GM06990 (cell line): ENCODE measurements around the gene SEMA7A.
"Not testable (repeated sequence)": the region's sequence is repeated elsewhere in the genome, so short reads cannot be mapped to it uniquely, and the experiment has no call there.

Source experiments
- DNase-seq: peaks from one replicate; pipeline ENCODE4 v3.0.0-alpha.2; 2011; ENCODE audit not compliant: insufficient read length; ENCODE audit errors: extremely low read depth
- H3K27me3 ChIP-seq: replicated peaks from 2 replicates; pipeline ENCODE4 v1.6.0; 2011; ENCODE audit warnings: low read length; ENCODE audit not compliant: control insufficient read depth, insufficient read depth
- H3K36me3 ChIP-seq: 2 replicates; pipeline ENCODE4 v1.5.1; 2011; ENCODE audit warnings: low read length; ENCODE audit not compliant: control insufficient read depth, insufficient read depth
- H3K4me3 ChIP-seq: replicated peaks from 2 replicates; pipeline ENCODE4 v1.5.1; 2011; ENCODE audit warnings: low read depth, mild to moderate bottlenecking, control low read depth, low read length
- CTCF ChIP-seq: IDR thresholded peaks from 2 replicates; pipeline ENCODE4 v1.5.1; 2011; ENCODE audit warnings: low read length, control low read depth, mild to moderate bottlenecking, inconsistent platforms; ENCODE audit not compliant: insufficient read depth, poor library complexity, severe bottlenecking

Gene SEMA7A

GRCh38 chr15:74460871-74461846 lies 27.4 kb upstream of the SEMA7A start, which contains the start of gene UBL7:
Gene UBL7 (minus strand): TSS chr15:74461160. CDS start chr15:74458867, 2,293 bp downstream.
- peak; percentile 92 for DNase-seq
- peak; percentile 37 for TF ChIP-seq CTCF
- no peaks in the 10 kb centered on the region for H3K27me3 ChIP-seq
- peaks cover 4% of the 10 kb centered on the region for H3K36me3 ChIP-seq
- peak within 1 kb of the TSS; percentile 97 for H3K4me3 ChIP-seq

- DNase-seq = peak; percentile 28
- peaks cover 6% of the 10 kb centered on the region for H3K36me3 ChIP-seq
- no peaks in the 10 kb centered on the region for H3K27me3 ChIP-seq
- no peak for TF ChIP-seq CTCF
- peak overlapping the region; percentile 97 for H3K4me3 ChIP-seq
Observed at GRCh38 chr15:74460298-74460697, 26.5 kb upstream of the SEMA7A start.

- not testable (repeated sequence) for DNase-seq, H3K27me3 ChIP-seq, H3K36me3 ChIP-seq
- H3K4me3 ChIP-seq = peak overlapping the region; percentile 97
Observed at GRCh38 chr15:74459798-74460197, 26.0 kb upstream of the SEMA7A start.

DNA sequence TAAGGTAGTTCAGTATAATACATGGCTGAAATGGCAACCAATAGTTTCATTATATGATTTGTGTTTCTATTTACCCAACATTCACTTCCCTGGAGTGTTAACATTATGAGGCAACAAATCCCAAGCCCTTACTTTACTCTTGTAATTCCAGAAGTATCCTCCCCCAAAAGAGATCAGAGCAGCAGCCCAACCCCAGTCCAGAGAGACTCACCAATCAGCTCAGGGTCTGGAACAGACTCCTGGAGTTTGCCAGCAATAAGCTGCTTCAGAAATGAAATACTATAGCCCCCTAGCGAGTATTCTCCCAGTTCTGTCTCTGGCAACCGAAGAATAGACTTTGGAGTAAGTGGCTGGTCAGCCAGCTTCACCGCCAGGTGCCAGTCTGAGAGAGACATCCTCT lies 24.7 kb upstream of the SEMA7A start:
- DNase-seq = no peak
- no peaks in the 10 kb centered on the region for H3K27me3 ChIP-seq
- TF ChIP-seq CTCF = no peak
- H3K36me3 ChIP-seq = peaks cover 6% of the 10 kb centered on the region
- no peak overlapping the region for H3K4me3 ChIP-seq

GRCh38 chr15:74457036-74457435 lies 23.3 kb upstream of the SEMA7A start:
- not testable (repeated sequence) for DNase-seq, H3K4me3 ChIP-seq, H3K27me3 ChIP-seq
- H3K36me3 ChIP-seq = peaks cover 11% of the 10 kb centered on the region

DNA sequence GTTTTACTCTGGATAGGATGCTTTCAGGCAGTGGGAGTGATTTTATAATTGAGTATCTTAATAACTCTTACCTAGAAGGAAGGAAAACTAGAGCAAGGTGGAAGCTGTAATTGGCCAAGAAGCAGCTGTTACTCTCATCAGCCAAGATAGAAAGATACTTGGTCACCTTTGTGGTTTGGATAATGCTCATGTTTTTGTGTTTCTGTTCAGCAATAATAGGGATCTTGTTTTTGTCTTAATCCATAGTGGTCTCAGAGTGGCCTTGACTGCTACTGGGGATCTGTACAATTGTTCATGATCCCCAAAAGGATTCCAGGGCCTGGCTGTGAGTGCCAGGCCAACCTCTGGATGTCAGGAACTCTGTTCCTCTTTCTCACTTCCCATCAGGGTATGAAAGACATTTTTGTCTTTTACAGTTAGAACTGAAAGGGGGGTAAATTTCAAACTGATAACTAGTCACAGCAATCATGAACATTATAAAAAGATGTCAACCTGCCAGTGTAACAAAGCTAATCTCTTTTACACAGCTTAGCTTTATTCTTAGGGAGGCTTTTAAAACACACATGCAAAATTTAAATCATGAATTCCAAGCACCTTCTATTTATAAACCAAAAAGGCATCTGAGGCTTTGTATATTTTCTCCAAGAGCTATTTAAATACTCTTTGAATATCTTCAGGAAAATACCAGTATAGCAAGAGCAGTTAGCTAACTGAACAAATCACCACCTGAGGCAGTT lies 21.2 kb upstream of the SEMA7A start:
- DNase-seq = no peak
- H3K4me3 ChIP-seq = no peak overlapping the region
- H3K36me3 ChIP-seq = peaks cover 28% of the 10 kb centered on the region
- no peaks in the 10 kb centered on the region for H3K27me3 ChIP-seq
- TF ChIP-seq CTCF = no peak
